ENCODE measurements around the gene SIGLEC7. TPM values are rescaled to one million over a fixed set of nuclear protein-coding genes. Genes with fewer than 3 reads are reported as not detected.
"Not testable (repeated sequence)": the region's sequence is repeated elsewhere in the genome, so short reads cannot be mapped to it uniquely, and the experiment has no call there.

The SIGLEC7 gene
- total and polyA plus RNA-seq, 5 donors = 0.59 to 2.4 (median 1.9) TPM

DNA sequence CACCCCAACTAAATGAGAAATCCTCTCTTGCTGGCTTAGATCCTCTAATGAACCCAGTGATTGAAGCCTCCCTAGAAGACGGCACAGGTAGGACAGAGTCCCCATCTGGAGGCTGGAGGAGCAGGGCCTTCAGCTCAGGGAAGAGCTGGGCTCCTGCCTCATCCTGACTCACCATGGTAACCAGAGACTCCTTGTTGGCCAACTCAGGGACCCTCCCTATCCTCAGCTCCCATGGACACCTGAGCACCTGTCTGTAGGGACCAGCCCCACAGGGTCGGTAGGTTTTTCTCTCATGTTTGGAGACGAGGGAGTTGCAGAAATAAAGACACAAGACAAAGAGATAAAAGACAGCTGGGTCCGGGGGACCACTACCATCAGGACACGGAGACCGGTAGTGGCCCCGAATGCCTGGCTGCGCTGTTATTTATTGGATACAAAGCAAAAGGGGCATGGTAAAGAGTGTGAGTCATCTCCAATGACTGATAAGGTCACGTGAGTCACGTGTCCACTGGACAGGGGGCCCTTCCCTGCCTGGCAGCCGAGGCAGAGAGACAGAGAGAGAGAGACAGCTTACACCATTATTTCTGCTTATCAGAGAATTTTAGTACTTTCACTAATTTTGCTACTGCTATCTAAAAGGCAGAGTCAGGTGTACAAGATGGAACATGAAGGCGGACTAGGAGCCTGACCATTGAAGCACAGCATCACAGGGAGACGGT is 26.6 kb downstream of the SIGLEC7 start:
- H3K4me3 ChIP-seq (ENCODE audit: low read length) = no peak overlapping the region
- intact Hi-C loops (cut with DNase I) = loop anchor here in 1 of 4 donors (10.0 kb wide), 1 partner anchor 144 kb away; the partner anchor contains the start of gene KLK11
- no peaks in the 10 kb centered on the region for H3K9me3 ChIP-seq (ENCODE audit: control insufficient read depth, low read length)
- WGBS = 55% methylated on average over 13 of the region's 13 CpGs
- no peaks in the 10 kb centered on the region for H3K27me3 ChIP-seq (ENCODE audit: control insufficient read depth, insufficient read depth)
- no peak overlapping the region for H3K27ac ChIP-seq (ENCODE audit: low read length)
- DNase-seq (no peak), ATAC-seq (peak in 1 of 2 donors; percentile 14)
- H3K4me1 ChIP-seq (ENCODE audit: control insufficient read depth, insufficient read depth, low read length) = peaks cover 2% of the 10 kb centered on the region

DNA sequence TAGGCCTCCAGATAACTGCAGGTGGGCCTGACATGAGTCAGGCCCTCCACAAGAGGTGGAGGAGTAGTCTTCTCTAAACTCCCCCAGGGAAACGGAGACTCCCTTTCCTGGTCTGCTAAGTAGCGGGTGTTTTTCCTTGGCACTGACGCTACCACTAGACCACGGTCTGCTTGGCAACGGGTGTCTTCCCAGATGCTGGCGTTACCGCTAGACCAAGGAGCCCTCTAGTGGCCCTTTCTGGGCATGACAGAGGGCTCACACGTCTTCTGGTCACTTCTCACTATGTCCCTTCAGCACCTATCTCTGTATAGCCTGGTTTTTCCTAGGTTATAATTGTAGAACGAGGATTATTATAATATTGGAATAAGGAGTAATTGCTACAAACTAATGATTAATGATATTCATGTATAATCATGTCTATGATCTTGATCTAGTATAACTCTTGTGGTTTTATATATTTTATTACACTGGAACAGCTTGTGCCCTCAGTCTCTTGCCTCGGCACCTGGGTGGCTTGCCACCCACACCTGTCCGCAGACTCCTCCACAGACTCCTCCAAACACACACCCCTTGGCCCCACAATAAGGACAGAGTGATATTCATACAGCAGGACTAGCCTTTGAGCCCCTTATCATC is 27.3 kb downstream of the SIGLEC7 start:
- H3K9me3 ChIP-seq (ENCODE audit: control insufficient read depth, low read length); H3K27ac ChIP-seq (ENCODE audit: low read length); H3K4me1 ChIP-seq (ENCODE audit: control insufficient read depth, insufficient read depth, low read length); H3K27me3 ChIP-seq (ENCODE audit: control insufficient read depth, insufficient read depth); ATAC-seq; H3K4me3 ChIP-seq (ENCODE audit: low read length): not testable (repeated sequence)
- DNase-seq = peak; percentile 81 to 93 (median 86)
- intact Hi-C loops (cut with DNase I) = loop anchor here in 1 of 4 donors (10.0 kb wide), 1 partner anchor 145 kb away; the partner anchor contains the start of gene KLK11
- 13% methylated on average over 11 of the region's 11 CpGs for WGBS

DNA sequence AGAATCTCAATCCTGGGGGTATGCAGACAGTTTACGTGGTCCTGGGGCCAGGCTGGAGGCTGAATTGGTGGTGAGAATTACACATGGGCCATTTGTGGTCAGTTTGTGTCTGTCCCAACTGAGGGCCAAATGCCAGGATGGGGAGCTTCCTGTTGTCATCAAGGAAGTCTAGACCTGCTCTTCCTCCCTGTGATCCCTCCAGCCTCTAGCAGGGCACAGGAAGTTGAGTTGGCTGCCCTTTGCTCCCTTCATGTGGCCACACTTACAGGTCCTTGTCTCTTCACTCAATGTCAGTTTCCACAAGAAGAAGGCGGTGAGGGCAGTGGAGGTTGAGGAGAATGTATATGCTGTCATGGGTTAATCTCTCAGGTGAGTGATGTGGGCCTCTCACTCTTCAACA is 30.1 kb downstream of the SIGLEC7 start:
- no peak overlapping the region for H3K4me3 ChIP-seq (ENCODE audit: low read length)
- peaks cover 2% of the 10 kb centered on the region for H3K4me1 ChIP-seq (ENCODE audit: control insufficient read depth, insufficient read depth, low read length)
- WGBS = 83% methylated on average over 2 of the region's 2 CpGs
- intact Hi-C loops (cut with DNase I) = no loop called here
- H3K27ac ChIP-seq (ENCODE audit: low read length) = no peak overlapping the region
- no peak for ATAC-seq
- H3K9me3 ChIP-seq (ENCODE audit: control insufficient read depth, low read length) = no peaks in the 10 kb centered on the region
- no peak for DNase-seq
- no peaks in the 10 kb centered on the region for H3K27me3 ChIP-seq (ENCODE audit: control insufficient read depth, insufficient read depth)

DNA sequence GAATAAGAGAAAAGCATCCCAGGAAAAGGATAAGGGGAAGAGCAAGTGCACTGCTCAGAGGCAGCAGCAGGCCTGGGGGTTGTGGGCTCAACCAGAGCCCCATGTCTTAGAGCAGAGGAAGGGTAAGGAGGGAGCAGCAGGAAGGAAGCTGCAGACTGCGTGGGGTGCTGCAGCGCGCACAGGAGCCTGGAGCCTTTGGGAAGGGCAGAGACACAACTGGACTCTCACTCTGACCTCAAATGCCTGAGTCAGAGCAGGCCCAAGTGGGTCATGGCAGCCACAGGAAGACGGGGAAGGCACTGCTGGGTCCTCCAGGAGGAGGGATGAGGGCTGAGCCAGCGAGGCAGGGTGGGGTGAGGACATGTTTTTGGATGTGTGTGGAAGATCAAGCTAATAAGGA is 31.6 kb downstream of the SIGLEC7 start:
- intact Hi-C loops (cut with DNase I) = no loop called here
- H3K27me3 ChIP-seq (ENCODE audit: control insufficient read depth, insufficient read depth) = no peaks in the 10 kb centered on the region

DNA sequence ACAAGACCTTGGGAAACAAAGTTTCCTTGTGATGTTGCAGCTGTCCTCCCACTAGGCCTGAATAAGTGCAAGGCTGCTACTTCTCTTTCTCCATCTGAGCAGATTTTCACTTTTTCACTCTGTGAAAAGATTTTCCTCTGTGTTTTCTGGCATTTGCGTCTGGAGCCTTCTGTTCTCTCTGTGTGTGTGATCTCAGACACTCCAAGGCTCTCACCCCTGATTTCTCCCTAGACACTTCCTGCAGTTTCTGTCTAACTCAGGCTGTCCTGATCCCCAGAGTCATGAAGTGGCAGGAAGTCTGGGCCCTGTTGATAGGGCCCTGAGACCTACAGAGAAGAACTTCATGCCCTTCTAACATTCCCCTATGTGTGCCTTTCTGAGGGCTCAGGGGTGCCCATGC is 37.2 kb downstream of the SIGLEC7 start:
- no peak overlapping the region for H3K27ac ChIP-seq (ENCODE audit: low read length)
- no peaks in the 10 kb centered on the region for H3K27me3 ChIP-seq (ENCODE audit: control insufficient read depth, insufficient read depth)
- no peak overlapping the region for H3K4me3 ChIP-seq (ENCODE audit: low read length)
- intact Hi-C loops (cut with DNase I) = no loop called here
- no peaks in the 10 kb centered on the region for H3K9me3 ChIP-seq (ENCODE audit: control insufficient read depth, low read length)
- ATAC-seq = no peak
- no peaks in the 10 kb centered on the region for H3K4me1 ChIP-seq (ENCODE audit: control insufficient read depth, insufficient read depth, low read length)
- DNase-seq = no peak
- 21% methylated on average over 1 of the region's 1 CpG for WGBS

More for the DNA sequence above, 31.6 kb downstream of the SIGLEC7 start:
- ATAC-seq (no peak), DNase-seq (no peak)
- peaks cover 2% of the 10 kb centered on the region for H3K4me1 ChIP-seq (ENCODE audit: control insufficient read depth, insufficient read depth, low read length)
- no peak overlapping the region for H3K27ac ChIP-seq (ENCODE audit: low read length)
- H3K4me3 ChIP-seq (ENCODE audit: low read length) = no peak overlapping the region
- WGBS = 52% methylated on average over 5 of the region's 5 CpGs
- H3K9me3 ChIP-seq (ENCODE audit: control insufficient read depth, low read length) = no peaks in the 10 kb centered on the region

DNA sequence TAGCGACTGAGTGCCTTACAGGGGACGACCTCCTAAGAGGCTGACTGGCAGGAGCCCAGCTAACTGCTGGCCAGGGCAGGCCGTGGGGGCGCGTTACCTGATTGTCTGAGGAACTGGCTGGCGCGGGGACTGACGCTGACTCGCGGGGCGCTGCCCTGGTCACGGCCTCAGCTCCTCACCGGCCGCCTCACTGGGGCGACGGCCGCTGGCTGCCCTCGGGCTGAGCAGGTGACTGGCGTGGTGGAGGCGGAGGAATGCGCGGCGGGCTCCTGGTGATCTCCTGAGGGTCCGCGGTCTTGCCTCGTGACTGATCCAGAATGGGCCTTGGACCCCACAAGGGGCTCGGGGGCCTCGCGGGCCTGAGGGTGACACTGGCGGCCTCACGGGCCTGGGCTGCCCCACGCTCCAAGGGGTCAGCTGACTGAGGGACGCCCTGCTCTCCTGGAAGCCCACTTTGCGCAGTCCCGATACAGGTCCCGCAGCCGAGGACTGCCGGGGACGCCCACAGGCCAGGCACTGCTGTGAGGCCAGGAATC is 39.3 kb downstream of the SIGLEC7 start:
- H3K4me1 ChIP-seq (ENCODE audit: control insufficient read depth, insufficient read depth, low read length) = no peaks in the 10 kb centered on the region
- no peak overlapping the region for H3K4me3 ChIP-seq (ENCODE audit: low read length)
- no peaks in the 10 kb centered on the region for H3K27me3 ChIP-seq (ENCODE audit: control insufficient read depth, insufficient read depth)
- H3K27ac ChIP-seq (ENCODE audit: low read length) = no peak overlapping the region
- DNase-seq (no peak), ATAC-seq (no peak)
- no peaks in the 10 kb centered on the region for H3K9me3 ChIP-seq (ENCODE audit: control insufficient read depth, low read length)
- 93% methylated on average over 39 of the region's 39 CpGs for WGBS
- intact Hi-C loops (cut with DNase I) = no loop called here

DNA sequence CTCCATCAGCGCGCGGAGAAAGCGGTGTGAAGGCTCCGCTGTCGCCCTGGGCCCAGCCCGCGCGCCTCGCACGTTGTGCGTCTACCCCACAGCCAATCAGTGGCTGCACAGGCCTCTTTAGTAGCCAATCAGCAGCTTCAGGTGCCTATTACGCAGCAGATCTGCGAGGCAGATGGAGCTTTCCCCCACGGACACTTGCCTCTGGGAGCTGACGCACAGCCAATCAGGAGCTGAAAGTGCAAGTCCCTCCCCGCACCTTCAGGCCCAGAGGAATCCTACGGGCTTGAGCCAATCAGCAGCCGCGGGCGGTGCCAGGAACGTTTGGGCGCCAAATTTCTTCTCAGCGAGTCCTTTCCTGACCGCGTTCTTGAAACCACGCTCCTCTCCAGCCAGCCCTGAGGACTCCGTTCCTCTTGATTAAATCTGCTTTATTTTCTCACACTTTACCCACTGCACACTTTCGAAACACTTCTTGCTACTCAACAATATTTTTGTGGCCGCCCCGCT is 39.9 kb downstream of the SIGLEC7 start:
- Histone ChIP-seq H3K27me3 (ENCODE audit: control insufficient read depth, insufficient read depth) (no peaks in the 10 kb centered on the region), H3K4me1 (ENCODE audit: control insufficient read depth, insufficient read depth, low read length) (no peaks in the 10 kb centered on the region), H3K9me3 (ENCODE audit: control insufficient read depth, low read length) (no peaks in the 10 kb centered on the region), H3K27ac (ENCODE audit: low read length) (no peak overlapping the region), H3K4me3 (ENCODE audit: low read length) (no peak overlapping the region)
- intact Hi-C loops (cut with DNase I) = no loop called here
- DNase-seq (peak in 1 of 3 donors; percentile 62), ATAC-seq (no peak)
- 55% methylated on average over 31 of the region's 31 CpGs for WGBS

DNA sequence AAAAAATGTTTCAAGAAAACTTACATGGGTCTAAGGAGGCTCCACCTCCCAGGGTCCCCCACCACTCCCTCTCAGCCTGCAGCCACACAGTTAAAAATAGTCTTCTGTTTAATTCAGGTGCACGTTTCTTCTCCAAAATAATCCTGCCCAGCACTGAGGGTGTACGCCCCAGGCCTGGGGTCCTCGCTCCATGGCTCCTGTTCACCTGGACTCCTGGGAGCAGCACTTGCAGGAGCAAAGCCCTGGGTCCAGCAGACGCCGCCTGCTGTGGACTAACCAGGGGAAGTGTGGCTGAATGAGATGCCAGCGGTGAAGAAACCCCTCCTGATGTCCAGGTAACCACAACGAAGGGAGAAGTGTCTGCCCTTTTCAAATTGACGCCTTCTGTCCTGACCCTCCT is 41.5 kb downstream of the SIGLEC7 start:
- intact Hi-C loops (cut with DNase I) = no loop called here
- DNase-seq (no peak), ATAC-seq (no peak)
- no peak overlapping the region for H3K4me3 ChIP-seq (ENCODE audit: low read length)
- H3K27me3 ChIP-seq (ENCODE audit: control insufficient read depth, insufficient read depth) = no peaks in the 10 kb centered on the region
- WGBS = 77% methylated on average over 8 of the region's 8 CpGs
- H3K4me1 ChIP-seq (ENCODE audit: control insufficient read depth, insufficient read depth, low read length) = no peaks in the 10 kb centered on the region
- no peak overlapping the region for H3K27ac ChIP-seq (ENCODE audit: low read length)
- no peaks in the 10 kb centered on the region for H3K9me3 ChIP-seq (ENCODE audit: control insufficient read depth, low read length)

DNA sequence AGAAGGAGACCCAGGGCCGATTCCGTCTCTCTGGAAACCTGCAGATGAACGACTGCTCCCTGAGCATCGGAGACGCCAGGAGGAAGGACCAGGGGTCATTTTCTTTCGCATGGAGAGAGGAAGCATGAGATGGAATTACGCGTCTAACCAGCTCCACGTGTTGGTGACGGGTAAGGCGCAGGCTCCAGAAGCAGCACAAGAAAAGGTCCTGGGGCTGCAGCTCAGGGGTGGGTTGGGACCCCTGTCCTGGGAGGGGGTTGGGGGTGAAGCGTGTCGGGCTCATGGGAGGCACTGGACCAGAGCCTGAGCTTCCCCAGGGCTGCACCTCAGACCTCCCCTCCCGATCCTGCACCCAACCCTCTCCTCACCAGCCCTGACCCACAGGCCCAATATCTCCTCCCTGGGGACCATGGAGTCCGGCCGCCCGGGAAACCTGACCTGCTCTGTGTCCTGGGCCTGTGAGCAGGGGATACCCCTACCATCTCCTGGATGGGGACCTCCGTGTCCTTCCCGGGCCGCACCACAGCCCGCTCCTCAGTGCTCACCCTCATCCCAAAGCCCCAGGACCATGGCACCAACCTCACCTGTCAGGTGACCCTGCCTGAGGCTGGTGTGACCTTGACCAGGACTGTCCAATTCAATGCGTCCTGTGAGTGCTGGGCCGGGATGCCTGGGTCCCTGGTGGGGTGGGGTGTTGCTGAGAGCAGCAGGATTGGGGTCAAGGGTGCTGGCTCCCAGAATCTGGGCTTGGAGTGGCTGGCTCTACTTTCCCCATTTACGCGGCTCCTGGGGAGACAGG is 43.2 kb downstream of the SIGLEC7 start:
- Histone ChIP-seq H3K9me3 (ENCODE audit: control insufficient read depth, low read length) (no peaks in the 10 kb centered on the region), H3K4me1 (ENCODE audit: control insufficient read depth, insufficient read depth, low read length) (no peaks in the 10 kb centered on the region), H3K27ac (ENCODE audit: low read length) (no peak overlapping the region), H3K4me3 (ENCODE audit: low read length) (no peak overlapping the region), H3K27me3 (ENCODE audit: control insufficient read depth, insufficient read depth) (no peaks in the 10 kb centered on the region)
- DNase-seq (no peak), ATAC-seq (no peak)
- intact Hi-C loops (cut with DNase I) = no loop called here
- WGBS = 80% methylated on average over 25 of the region's 25 CpGs

DNA sequence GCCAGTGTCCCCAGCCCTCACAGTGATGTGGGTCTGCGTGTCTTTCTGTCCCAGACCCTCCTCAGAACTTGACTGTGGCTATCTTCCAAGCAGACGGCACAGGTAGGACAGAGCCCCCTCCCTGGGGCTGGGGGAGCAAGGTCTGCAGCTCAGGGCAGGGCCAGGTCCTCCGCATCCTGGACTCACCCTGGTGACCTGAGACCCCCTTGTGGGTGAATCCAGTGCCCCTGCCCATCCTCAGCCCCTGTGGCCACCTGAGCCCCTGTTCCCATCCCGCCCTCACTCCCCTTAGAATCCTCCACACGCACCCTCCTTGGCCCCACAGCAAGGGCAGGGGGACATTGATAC is 43.7 kb downstream of the SIGLEC7 start:
- Histone ChIP-seq H3K27me3 (ENCODE audit: control insufficient read depth, insufficient read depth) (no peaks in the 10 kb centered on the region), H3K27ac (ENCODE audit: low read length) (no peak overlapping the region), H3K9me3 (ENCODE audit: control insufficient read depth, low read length) (no peaks in the 10 kb centered on the region), H3K4me1 (ENCODE audit: control insufficient read depth, insufficient read depth, low read length) (no peaks in the 10 kb centered on the region), H3K4me3 (ENCODE audit: low read length) (no peak overlapping the region)
- 68% methylated on average over 5 of the region's 5 CpGs for WGBS
- ATAC-seq = no peak
- intact Hi-C loops (cut with DNase I) = no loop called here
- DNase-seq = no peak

DNA sequence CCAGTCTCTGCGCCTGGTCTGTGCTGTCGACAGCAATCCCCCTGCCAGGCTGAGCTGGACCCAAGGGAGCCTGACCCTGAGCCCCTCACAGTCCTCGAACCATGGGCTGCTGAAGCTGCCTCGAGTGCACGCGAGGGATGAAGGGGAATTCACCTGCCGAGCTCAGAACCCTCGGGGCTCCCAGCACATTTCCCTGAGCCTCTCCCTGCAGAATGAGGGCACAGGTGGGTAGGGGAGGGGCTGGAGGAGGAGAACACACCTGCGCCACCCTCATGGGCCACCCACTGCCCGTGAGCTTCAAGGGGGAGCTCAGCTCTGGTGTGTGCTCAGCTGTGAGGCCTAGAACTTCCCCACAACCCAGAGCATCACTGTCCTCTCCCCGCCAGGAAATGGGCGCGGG is 44.2 kb downstream of the SIGLEC7 start:
- Histone ChIP-seq H3K4me3 (ENCODE audit: low read length) (no peak overlapping the region), H3K4me1 (ENCODE audit: control insufficient read depth, insufficient read depth, low read length) (no peaks in the 10 kb centered on the region), H3K9me3 (ENCODE audit: control insufficient read depth, low read length) (no peaks in the 10 kb centered on the region), H3K27me3 (ENCODE audit: control insufficient read depth, insufficient read depth) (no peaks in the 10 kb centered on the region), H3K27ac (ENCODE audit: low read length) (no peak overlapping the region)
- DNase-seq (no peak), ATAC-seq (no peak)
- intact Hi-C loops (cut with DNase I) = no loop called here
- WGBS = 67% methylated on average over 13 of the region's 13 CpGs
